GM10266 (cell line): ENCODE data around the gene RPL7A.

Experiments
- DNase-seq: peaks from one replicate; pipeline ENCODE4 v3.0.0; 2012; ENCODE audit errors: extremely low spot score
- CTCF ChIP-seq: IDR thresholded peaks from 2 replicates; pipeline ENCODE4 v1.5.1; 2012; ENCODE audit warnings: mild to moderate bottlenecking, low read depth; ENCODE audit not compliant: control insufficient read depth, insufficient read depth; ENCODE audit errors: missing control alignments

The RPL7A gene

GRCh38 chr9:133340256-133340655, 7.8 kb upstream of the RPL7A start:
- DNase-seq: no peak
- no peak for TF ChIP-seq CTCF

- DNase-seq: no peak
- TF ChIP-seq CTCF: no peak
Measured at GRCh38 chr9:133340916-133341315, 7.1 kb upstream of the RPL7A start.

- no peak for TF ChIP-seq CTCF
- no peak for DNase-seq
Measured at GRCh38 chr9:133341369-133342068, 6.5 kb upstream of the RPL7A start.

GRCh38 chr9:133342069-133342406, 6.0 kb upstream of the RPL7A start:
- DNase-seq: no peak
- TF ChIP-seq CTCF: no peak

- no peak for DNase-seq
- peak; percentile 32 for TF ChIP-seq CTCF
Measured at GRCh38 chr9:133342570-133342969, 5.4 kb upstream of the RPL7A start.

- no peak for DNase-seq
- no peak for TF ChIP-seq CTCF
Measured at GRCh38 chr9:133344071-133344470, 3.9 kb upstream of the RPL7A start.

GRCh38 chr9:133344979-133345378, 3.0 kb upstream of the RPL7A start:
- no peak for TF ChIP-seq CTCF

More at GRCh38 chr9:133344979-133345378, 3.0 kb upstream of the RPL7A start:
- DNase-seq: no peak
